Globus pallidus (tissue), 1 donor: ENCODE data around the gene PSMB10.

ENCODE experiments used
- DNase-seq: peaks from one replicate; pipeline ENCODE4 v3.0.0-alpha.2; 2015; ENCODE audit warnings: low spot score

Gene PSMB10

GRCh38 chr16:67963662-67964321 lies 27.1 kb upstream of the PSMB10 start:
- no peak for DNase-seq

DNA sequence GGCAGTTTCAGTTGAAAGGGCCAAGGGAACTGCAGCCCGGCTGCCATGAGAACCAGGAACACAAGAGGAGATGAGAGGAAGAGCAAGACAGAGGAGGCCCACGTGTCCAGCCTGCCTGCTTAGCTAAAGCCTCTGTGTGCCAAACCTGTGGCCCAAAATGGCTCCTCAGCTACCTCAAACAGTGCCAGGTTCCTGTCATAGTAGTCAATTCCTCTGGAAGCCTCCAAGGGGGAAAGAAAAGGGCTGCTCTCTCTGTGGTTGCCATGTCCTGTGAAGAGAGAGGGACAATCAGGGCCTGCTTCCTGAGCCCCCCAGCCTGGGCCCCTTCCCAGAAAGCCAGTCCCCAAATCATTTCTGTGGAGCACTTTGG lies 26.6 kb upstream of the PSMB10 start:
- no peak for DNase-seq

DNA sequence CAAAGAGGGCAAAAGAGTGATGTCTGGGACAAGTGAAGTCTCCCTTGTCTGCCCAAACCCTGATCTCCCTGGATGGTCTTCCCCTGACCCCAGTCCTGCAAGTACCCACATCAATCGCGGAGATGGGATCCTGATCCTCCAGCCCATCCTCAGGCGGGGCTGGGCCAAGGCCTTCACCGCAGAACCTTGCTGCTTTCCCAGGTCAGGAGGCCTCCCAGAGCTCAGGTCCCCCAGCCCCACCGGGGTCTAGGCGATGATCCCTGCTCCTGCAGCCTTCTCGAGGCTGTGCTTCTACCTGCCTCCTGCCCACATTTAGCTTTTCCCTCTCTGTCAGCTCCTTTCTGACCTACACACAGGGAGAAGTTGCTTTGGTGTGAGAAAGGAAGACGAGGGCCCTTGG lies 25.5 kb upstream of the PSMB10 start:
- no peak for DNase-seq

DNA sequence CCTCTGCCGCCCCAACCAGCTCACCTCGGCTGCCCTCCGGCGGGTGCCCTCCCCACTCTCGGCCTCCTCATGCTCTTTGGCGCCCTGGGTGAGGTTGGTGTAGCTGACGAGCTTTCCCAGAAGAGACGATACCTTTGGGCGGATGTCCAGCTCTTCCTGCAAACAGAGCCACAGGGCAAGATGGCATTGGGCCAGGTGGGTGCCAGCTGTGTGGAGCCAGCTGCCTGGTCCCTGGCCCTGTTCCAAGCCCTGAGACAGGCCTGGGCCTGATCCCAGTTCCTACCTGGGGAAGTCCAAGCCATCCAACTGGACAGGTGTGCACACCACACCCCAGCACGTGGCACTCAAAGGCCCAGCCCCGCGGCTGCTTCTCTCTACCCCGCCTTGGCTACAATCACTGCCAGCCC lies 24.9 kb upstream of the PSMB10 start:
- no peak for DNase-seq

- no peak for DNase-seq
Observed at GRCh38 chr16:67959536-67960329, 23.1 kb upstream of the PSMB10 start.

DNA sequence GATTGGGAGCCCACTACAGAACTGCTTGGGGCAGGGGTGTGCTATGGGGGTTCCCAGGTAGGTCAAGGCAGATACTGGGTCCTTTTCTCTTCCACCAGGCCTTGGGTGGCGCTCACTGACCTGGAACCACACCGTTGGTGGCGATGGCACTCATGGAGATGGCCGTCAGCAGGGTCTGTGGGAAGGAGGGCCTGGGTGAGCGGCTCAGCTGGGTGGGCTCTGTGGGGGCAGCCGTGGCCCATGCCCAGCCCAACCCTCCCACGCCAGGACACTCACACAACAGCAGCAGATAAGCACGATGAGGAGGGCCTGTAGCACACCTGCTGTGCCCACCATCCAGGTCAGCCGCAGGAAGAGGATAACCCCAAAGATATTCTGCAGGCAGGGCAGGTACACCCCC lies 21.0 kb upstream of the PSMB10 start:
- no peak for DNase-seq

- DNase-seq = no peak
Observed at GRCh38 chr16:67954421-67955196, 18.0 kb upstream of the PSMB10 start.

DNA sequence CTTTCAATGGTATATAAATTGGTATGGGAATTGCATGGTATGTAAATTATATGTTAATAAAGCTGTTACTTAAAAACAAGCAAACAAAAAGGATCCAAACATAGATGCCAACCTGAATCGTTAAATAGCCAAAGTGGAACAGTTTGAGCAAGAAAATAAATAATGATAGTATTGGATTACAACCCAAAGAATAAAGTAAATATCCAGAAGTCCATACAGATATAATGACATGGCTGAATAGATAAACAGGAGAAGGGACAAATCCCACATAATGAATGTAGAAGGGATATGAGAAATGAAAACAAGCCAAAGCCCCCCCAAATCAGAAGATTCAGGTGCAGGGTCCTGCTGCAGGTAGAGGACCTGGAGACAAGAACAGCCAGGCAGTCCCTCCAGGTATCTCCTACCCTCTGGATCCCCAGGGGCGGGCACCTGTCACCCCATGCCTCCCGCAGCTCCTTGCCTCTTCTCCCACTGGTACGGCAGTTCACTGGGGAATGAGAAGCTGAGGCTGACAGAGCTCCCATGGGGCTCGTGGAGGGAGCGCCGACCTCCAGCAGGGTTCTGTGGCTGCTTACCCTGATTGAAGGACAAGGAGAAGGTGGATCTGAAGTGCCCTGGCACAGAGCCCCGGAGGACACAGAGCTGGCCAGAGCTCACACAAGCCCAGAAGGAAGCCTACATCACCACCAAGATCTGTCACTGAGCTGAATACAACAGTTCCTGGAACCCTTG lies 17.2 kb upstream of the PSMB10 start:
- DNase-seq = no peak

DNA sequence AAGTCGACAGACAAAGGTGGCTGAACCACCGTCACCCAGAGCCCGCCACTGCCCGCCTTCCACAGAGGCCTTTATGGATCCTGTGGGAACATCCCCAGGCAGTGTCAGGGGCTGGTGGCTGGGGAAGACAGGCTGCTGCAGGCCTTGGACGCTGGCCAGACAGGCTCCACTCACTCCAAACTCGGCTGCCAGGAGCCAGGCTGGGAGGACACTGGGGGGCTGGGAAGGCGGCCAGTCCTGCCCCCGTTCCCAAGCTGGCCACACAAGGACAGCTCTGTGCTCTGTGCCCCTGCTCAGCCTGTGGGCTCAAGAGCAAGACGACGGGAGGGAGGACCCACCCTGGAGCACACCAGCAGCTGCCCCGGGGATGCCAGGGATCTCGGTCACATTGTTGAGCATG lies 14.8 kb upstream of the PSMB10 start:
- DNase-seq = peak; percentile 94

DNA sequence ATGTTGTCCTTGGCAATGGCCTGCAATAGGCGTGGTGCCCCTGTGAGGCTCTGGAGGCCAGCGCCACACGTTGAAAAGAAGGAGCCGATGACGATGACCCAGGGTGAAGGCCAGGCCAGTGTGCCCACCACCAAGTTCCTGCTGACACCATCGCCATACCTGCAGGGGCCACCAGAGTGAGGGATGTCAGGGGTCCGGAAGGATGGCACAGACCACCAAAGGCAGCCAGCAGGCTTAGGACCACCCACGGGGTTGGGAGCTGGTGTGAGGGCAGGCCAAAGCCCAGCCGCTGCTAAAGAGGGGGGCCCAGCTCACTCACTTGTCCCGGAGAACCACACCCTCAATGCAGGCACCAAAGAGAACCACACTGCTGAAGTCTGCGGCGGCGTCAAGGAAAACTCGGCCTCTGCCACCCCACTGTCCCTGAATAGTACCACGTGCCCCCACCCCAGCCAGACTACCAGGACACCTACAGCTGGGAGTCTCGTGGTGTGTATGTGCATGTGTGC lies 13.7 kb upstream of the PSMB10 start:
- DNase-seq = no peak

- DNase-seq = no peak
Observed at GRCh38 chr16:67949645-67950044, 13.0 kb upstream of the PSMB10 start.

DNA sequence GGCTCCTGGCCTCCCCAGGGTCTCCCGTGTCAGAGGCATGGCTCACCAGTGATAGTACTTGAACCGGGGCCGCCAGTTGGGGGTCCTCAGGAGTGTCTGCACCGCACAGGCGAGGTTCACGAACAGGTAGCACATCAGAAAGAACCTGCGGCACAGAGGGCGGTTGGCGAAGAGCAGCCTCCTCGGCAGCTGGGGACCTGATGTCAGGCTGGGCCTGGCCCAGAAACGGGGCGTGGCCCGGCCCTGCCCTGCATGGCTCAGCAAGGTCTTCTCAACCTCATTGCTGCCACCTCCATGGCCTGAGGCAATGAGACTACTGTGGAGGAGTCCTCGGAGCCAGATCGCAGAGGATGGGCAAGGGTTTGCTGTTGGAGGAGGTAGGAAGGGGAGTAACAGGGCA lies 11.4 kb upstream of the PSMB10 start:
- no peak for DNase-seq

DNA sequence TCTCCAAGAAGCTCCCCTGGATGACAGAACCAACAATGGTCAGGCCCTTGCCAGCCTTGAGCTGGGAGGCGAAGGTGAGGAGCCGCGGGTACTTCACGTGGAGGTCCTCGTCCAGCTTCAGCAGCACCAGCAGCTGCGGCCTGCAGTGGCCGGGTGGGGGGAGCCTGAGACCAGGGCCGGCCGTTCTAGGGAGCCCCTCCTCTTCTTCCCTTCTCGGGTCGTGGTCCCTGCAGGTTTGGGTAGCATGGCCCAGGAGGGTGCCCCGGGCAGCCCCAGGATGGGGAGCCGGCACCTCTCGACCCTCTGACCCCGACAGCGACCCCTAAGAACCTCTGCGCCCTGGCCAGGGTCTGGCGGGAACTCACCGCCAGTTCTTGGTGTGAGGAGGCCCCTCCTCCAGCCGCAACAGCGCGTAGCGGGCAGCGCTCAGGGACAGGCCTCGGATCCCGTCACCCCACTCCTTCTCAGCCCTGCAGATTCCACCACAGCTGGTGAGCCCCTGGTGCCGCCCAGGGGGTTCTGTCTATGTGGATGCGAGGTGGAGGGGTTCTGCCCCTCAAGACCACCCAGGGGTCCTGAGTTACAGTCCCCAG lies 10.4 kb upstream of the PSMB10 start:
- no peak for DNase-seq

DNA sequence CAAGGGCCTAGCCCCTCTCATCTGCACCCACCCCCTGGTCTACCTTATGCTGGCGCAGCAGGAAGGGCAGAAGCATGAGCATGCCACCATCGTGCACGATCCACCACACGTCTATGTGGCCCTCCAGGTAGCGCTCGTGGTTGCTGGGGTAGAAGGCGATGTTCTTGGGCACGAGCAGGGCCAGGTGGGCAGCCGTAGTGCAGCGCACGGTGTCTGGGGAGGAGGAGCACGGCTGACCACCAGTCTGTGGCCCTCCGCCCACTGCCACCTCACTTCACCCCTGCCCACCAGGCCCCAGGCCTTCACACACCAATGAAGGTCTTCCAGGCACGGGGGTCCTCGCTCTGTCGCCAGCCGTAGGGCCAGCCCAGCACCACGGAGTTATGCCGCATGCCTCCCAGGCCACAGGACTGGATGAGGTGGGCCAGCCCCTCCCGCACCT lies 9.5 kb upstream of the PSMB10 start:
- DNase-seq = no peak

GRCh38 chr16:67945392-67945933 lies 8.8 kb upstream of the PSMB10 start:
- no peak for DNase-seq

- DNase-seq = no peak
Observed at GRCh38 chr16:67944690-67945391, 8.2 kb upstream of the PSMB10 start.

GRCh38 chr16:67943619-67944504 lies 7.2 kb upstream of the PSMB10 start, which contains the start of gene LCAT:
TSS of gene LCAT (minus strand) at chr16:67944120. CDS start at chr16:67944101, 19 bp downstream.
- peak; percentile 91 for DNase-seq

DNA sequence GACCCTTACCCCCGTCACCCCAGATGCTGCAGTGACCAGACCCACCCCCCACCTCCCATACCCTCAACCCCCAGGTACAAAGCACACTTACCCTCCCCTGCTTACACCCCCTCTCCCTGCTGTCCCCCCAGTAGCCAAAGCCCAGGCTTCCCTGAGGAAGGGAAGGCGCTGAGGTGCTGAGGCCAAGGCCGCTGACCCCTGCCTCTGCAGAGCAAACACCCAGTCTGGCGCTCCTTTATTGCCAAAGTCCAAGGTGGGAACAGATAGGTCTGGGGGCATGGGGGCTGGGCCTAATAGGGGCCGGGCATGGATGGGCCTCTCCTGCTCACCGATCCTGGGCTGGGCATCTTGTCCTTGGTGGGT lies 6.6 kb upstream of the PSMB10 start:
- DNase-seq = no peak

- no peak for DNase-seq
Observed at GRCh38 chr16:67942510-67943255, 6.0 kb upstream of the PSMB10 start.
